RWPE1 (cell line): Measurements from ENCODE around the gene CEP104.

ENCODE experiments used
- CTCF ChIA-PET: fragments of 350-600 bp; sonication (Branson Sonifier 250); formaldehyde crosslinking; extraction: SDS; loops from one replicate; lab custom pipeline; 2021; lab: Yijun Ruan, JAX
- POLR2A ChIA-PET: fragments of 400-600 bp; formaldehyde crosslinking; extraction: SDS; loops from one replicate; lab custom pipeline; 2020; ENCODE audit warnings: antibody characterized with exemption; ENCODE audit not compliant: low non-redundant PET; lab: Yijun Ruan, JAX
- DNase-seq: peaks from one replicate; pipeline ENCODE4 v3.0.0; 2012; ENCODE audit warnings: low spot score
- H3K27ac ChIP-seq: fragments of 450-650 bp; 2 replicates; pipeline ENCODE4 v1.5.1; 2017
- TF ChIP-seq, protein P1 (sequence below): fragments of 450-650 bp; conservative IDR thresholded peaks from 2 replicates; pipeline ENCODE4 v1.5.1; 2017; ENCODE audit warnings: low read depth, mild to moderate bottlenecking

The CEP104 gene

DNA sequence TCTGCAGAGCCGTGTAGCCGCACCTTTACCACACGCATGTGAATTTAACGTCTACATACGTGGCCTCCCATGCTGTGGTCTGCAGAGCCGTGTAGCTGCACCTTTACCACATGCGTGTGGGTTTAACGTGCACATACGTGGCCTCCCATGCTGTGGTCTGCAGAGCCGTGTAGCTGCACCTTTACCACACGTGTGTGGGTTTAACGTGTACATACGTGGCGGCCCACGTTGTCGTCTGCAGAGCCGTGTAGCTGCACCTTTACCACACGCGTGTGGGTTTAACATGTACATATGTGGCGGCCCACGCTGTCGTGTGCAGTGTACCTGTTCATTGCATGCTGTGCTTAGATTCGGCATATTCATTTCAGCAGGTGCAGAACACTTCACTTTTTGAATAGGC lies 17.7 kb upstream of the CEP104 start:
- ChIA-PET POLR2A (no interaction called here), CTCF (no interaction called here)
- TF ChIP-seq, protein P1, sequence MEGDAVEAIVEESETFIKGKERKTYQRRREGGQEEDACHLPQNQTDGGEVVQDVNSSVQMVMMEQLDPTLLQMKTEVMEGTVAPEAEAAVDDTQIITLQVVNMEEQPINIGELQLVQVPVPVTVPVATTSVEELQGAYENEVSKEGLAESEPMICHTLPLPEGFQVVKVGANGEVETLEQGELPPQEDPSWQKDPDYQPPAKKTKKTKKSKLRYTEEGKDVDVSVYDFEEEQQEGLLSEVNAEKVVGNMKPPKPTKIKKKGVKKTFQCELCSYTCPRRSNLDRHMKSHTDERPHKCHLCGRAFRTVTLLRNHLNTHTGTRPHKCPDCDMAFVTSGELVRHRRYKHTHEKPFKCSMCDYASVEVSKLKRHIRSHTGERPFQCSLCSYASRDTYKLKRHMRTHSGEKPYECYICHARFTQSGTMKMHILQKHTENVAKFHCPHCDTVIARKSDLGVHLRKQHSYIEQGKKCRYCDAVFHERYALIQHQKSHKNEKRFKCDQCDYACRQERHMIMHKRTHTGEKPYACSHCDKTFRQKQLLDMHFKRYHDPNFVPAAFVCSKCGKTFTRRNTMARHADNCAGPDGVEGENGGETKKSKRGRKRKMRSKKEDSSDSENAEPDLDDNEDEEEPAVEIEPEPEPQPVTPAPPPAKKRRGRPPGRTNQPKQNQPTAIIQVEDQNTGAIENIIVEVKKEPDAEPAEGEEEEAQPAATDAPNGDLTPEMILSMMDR, result no peak
- no peak for DNase-seq
- H3K27ac ChIP-seq, result no peak overlapping the region

DNA sequence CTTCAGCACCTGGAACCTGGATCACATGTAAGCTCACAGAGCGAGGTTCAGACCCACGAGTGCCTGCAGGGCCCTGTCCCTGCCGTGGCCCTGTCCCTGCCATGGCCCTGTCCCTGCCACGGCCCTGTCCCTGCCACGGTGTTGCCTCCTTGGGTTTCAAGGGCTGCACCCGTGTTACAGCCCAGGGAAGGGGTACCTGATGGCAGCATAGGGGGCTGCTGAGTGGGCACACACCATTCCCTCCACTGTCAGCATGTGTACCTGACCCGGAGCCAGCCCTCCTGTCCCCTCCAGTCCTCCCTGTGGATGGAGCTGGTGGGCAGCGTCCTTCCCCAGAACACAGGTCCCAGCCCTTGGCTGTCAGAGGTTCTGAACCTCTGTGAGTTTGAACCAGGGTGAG lies 15.5 kb upstream of the CEP104 start:
- ChIA-PET CTCF (interaction anchor here (0.6 kb wide), 2 partner anchors 22 to 171 kb away, joined by 5 to 6 read pairs; no protein-coding TSS in a partner anchor), POLR2A (no interaction called here)

DNA sequence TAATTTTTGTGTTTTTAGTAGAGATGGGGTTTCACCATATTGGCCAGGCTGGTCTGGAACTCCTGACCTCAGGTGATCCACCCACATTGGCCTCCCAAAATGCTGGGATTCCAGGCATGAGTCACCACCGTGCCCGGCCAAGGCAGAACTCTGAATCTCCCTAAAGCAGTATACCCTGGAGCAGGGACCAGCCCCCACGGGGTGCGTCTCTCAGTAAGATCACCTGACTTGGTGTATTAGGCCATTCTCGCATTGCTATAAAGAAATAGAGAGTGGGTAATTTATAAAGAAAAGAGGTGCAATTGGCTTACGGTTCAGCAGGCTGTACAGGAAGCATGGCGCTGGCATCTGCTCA lies 14.4 kb upstream of the CEP104 start:
- no peak overlapping the region for H3K27ac ChIP-seq
- ChIA-PET POLR2A (no interaction called here), CTCF (no interaction called here)
- no peak for DNase-seq
- TF ChIP-seq, protein P1, result no peak

More for the DNA sequence above, 15.5 kb upstream of the CEP104 start:
- DNase-seq, result no peak
- TF ChIP-seq, protein P1, result no peak
- H3K27ac ChIP-seq, result no peak overlapping the region

DNA sequence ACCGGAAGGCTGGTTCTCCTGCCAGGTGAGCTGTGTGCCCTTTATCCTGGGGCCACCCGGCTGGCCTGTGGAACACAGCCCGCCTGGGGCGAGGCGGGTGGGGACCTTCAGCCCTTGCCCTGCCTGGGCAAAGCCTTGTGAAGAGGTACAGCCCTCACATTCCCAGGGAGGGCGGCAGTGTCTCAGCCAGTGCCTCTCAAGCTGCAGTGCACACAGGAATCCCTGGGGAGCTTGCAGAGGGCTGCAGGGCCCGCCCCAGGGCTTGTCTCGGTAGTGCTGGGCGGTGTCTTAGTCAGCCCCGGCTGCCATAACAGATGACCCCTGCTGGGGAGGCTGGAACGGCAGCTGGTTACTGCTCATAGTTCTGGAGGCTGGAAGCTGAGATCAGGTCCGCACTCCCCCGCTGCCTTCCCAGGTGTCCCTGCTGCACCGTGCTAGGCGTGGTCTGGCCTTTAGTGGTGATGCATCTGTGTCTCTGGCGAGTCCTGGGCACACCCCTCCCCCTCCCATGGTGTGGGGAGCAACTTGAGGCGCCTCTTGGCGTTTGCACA lies 12.8 kb upstream of the CEP104 start:
- no peak for DNase-seq
- ChIA-PET CTCF (interaction anchor here (0.6 to 1.0 kb wide), 2 partner anchors 12 to 197 kb away, joined by 3 read pairs; partner anchors contain the start of genes CEP104 and DFFB), POLR2A (no interaction called here)
- no peak overlapping the region for H3K27ac ChIP-seq
- TF ChIP-seq, protein P1, result no peak

DNA sequence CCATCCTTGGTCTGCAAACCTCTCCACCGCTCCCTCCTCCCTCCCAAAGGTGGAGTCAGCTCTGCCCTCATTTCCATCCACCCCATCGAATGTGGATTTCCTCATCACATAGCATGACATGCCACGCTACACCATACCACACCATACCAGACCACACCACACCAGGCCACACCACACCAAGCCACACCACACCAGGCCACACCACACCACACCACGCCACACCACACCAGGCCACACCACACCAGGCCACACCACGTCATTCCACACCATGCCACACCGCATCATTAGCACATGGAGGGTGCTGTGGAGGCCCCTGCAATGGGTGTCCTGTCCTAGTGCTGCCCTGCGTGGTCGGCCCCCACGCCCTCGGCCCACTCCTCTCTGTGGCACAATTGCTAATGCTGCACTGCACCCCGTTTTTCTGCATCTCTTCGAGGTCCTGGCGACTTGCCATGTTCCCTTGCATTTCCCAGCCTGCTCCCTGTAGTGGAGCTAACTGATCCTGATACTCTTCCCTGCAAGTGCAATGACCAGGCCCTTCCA lies 11.5 kb upstream of the CEP104 start:
- CTCF ChIA-PET, result interaction anchor here (1.0 kb wide), 1 partner anchor 11 kb away, joined by 3 read pairs; the partner anchor contains the start of genes CEP104 and DFFB
- no peak for DNase-seq
- TF ChIP-seq, protein P1, result no peak
- no peak overlapping the region; the same call in 1 of the 2 replicates for H3K27ac ChIP-seq
- POLR2A ChIA-PET, result no interaction called here

DNA sequence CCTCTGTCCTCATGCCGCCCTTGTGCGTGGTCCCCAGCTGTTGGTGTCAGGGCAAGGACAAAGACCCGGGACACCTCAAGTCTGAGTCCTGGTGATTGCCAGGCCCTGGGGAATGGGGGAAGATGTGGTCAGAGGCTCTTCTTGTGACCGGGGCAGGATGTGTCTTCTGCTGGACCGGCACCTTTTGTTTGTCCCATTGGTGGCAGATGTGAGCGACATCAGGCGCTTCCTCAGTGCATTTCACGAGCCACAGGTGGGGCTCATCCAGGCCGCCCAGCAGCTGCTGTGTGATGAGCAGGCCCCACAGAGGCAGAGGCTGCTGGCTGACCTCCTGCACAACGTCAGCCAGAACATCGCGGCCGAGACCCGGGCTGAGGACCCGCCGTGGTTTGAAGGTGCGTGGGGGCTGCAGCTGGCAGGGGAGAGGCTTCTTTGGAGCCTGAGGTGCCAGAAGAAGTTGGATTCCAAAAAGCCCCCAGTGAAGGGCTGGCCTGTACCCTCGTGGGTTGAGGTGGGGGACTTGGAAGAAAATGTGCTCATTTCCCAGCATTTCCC lies 8.7 kb upstream of the CEP104 start:
- TF ChIP-seq, protein P1, result no peak
- H3K27ac ChIP-seq, result no peak overlapping the region
- POLR2A ChIA-PET, result no interaction called here
- no peak for DNase-seq
- CTCF ChIA-PET, result no interaction called here
